ENCODE results near the gene FBXO36. TPM values are rescaled to one million over a fixed set of nuclear protein-coding genes. Genes with fewer than 3 reads are reported as not detected.

Gene FBXO36
- total and polyA plus RNA-seq, 2 of the 13 experiments (the other 11 are each of a cell fraction or from before 2014, with no cell fraction given), result 2.8 TPM

- TF ChIP-seq MXD1 (CRISPR knock-in tag; IDR thresholded peaks at IDR 0.05) (no peak), TFE3 (CRISPR knock-in tag; IDR thresholded peaks at IDR 0.05) (no peak), ZNF879 (CRISPR knock-in tag; IDR thresholded peaks at IDR 0.05) (no peak), ZNF337 (CRISPR knock-in tag; IDR thresholded peaks at IDR 0.05; ENCODE audit: borderline replicate concordance, low read depth) (no peak), NFKB2 (CRISPR knock-in tag; IDR thresholded peaks at IDR 0.05; ENCODE audit: borderline replicate concordance) (peak; percentile 72; the same call in 1 of the 2 replicates), MATR3 (CRISPR knock-in tag; IDR thresholded peaks at IDR 0.05) (no peak), ZNF850 (CRISPR knock-in tag; conservative IDR thresholded peaks at IDR 0.05) (0 out of 2 replicates have a peak, but pooled peaks have one; percentile 39), NFE2L1 (CRISPR knock-in tag; IDR thresholded peaks at IDR 0.05; ENCODE audit: borderline replicate concordance) (no peak), MXD3 (CRISPR knock-in tag; IDR thresholded peaks at IDR 0.05) (peak; percentile 51; the same call in 1 of the 2 replicates), SMAD9 (CRISPR knock-in tag; IDR thresholded peaks at IDR 0.05) (no peak), ZNF589 (CRISPR knock-in tag; conservative IDR thresholded peaks at IDR 0.05) (no peak), ZBTB1 (CRISPR knock-in tag; IDR thresholded peaks at IDR 0.05; ENCODE audit: borderline replicate concordance) (no peak), MED13 (CRISPR knock-in tag; IDR thresholded peaks at IDR 0.05) (no peak), SIX4 (CRISPR knock-in tag; IDR thresholded peaks at IDR 0.05) (no peak), ZNF224 (CRISPR knock-in tag; IDR thresholded peaks at IDR 0.05) (no peak), LCORL (IDR thresholded peaks at IDR 0.05) (no peak), LCORL (CRISPR knock-in tag; IDR thresholded peaks at IDR 0.05) (no peak), RORA (CRISPR knock-in tag; IDR thresholded peaks at IDR 0.05) (no peak), FOXP4 (CRISPR knock-in tag; IDR thresholded peaks at IDR 0.05) (no peak), ZNF737 (CRISPR knock-in tag; IDR thresholded peaks at IDR 0.05; ENCODE audit: borderline replicate concordance) (no peak), TP53 (CRISPR knock-in tag; conservative IDR thresholded peaks at IDR 0.05) (no peak), TCF7L2 (IDR thresholded peaks at IDR 0.05; ENCODE audit: low read depth, low read length) (no peak), ZMAT3 (CRISPR knock-in tag; conservative IDR thresholded peaks at IDR 0.05) (peak; percentile 70), MBNL3 (CRISPR knock-in tag; conservative IDR thresholded peaks at IDR 0.05) (no peak), BATF2 (CRISPR knock-in tag; IDR thresholded peaks at IDR 0.05) (no peak), ZNF703 (CRISPR knock-in tag; IDR thresholded peaks at IDR 0.05; ENCODE audit: borderline replicate concordance) (0 out of 2 replicates have a peak, but pooled peaks have one; percentile 32)
Observed at GRCh38 chr2:229921101-229921891, 1.0 kb upstream of the FBXO36 start (continued).

Data from HepG2 (cell line).